NCI-H2029 treated with DMSO at 0.1 percent for 48 hours (cell line): ENCODE data around the gene EFCAB5.
"Not testable (repeated sequence)": the region's sequence is repeated elsewhere in the genome, so short reads cannot be mapped to it uniquely, and the experiment has no call there.

Experiments used
- DNase-seq: peaks from one replicate; lab custom pipeline; 2025; lab: John Stamatoyannopoulos, UW

The EFCAB5 gene

DNA sequence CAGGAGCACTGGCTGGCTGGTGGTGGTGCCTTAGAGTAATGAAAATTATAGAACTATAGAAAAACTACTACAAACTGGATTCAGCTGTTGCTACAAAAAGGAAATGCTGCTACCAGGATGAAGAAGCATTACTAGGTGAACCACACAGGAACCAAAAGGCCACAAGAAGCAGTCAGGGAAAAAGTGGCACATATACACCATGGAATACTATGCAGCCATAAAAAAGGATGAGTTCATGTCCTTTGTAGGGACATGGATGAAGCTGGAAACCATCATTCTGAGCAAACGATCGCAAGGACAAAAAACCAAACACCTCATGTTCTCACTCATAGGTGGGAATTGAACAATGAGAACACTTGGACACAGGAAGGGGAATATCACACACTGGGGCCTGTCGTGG, 5.5 kb upstream of the EFCAB5 start:
- not testable (repeated sequence) for DNase-seq

DNA sequence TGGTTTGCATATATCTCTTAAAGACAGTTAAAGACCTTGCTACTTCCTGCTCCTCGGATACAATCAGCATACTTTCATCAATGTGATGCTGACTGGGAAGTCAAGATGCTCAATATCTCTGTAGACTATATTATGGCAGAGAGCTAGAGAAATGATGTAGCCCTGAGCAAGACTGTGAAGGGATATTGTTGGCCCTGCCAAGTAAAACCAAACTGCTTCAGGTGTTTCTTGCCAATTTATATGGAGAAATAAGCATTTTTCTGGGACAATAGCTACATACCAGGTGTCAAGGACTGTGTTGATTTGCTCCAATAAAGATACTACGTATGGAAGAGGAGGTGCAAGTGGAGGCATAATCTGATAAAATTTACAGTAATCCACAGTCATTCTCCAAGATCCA, 4.7 kb upstream of the EFCAB5 start:
- no peak for DNase-seq

DNA sequence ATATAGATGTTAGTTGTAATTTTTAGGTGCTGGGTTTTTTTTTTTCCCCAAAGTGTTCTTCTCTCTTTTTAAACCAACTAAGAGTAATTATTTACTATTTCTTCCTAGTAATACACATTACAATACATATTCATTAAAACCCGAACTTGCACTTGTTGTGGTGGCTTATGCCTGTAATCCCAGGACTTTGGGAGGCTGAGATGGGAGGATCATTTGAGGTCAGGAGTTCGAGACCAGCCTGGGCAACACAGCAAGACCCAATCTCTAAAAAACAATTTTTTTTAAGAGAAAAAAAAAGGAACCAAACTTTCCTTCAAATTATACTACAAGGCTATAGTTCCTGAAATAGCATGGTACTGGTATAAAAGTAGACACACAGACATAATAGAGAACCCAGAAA, 3.8 kb downstream of the EFCAB5 start:
- DNase-seq: no peak

GRCh38 chr17:29948448-29949215, 7.2 kb downstream of the EFCAB5 start:
- DNase-seq: no peak

DNA sequence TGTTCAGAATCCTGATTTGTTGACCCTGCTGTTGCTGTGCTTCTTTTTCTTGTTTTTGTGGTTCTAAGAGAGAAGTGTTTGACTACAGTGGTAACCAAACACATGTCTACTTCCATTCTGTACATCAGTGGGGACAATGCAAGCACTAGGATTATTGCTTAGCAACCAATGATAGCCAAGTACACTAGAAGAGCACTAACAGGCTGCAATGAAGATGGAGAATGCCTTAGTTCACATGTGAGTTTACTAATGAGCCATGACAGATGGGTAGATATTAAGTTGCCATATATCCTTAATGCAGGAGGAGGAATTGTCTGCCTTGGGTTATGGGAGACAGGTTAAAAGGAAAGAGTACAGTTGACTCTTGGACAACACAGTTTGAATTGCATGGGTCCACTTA, 8.3 kb downstream of the EFCAB5 start:
- DNase-seq: peak; percentile 48

GRCh38 chr17:29954405-29954804, 13.0 kb downstream of the EFCAB5 start:
- DNase-seq: no peak

- DNase-seq: no peak
Observed at GRCh38 chr17:29956225-29956624, 14.8 kb downstream of the EFCAB5 start.

- DNase-seq: not testable (repeated sequence)
Observed at GRCh38 chr17:29957488-29957887, 16.1 kb downstream of the EFCAB5 start.

- DNase-seq: peak; percentile 52
Observed at GRCh38 chr17:29958947-29959657, 17.7 kb downstream of the EFCAB5 start.

- no peak for DNase-seq
Observed at GRCh38 chr17:29959658-29960337, 18.4 kb downstream of the EFCAB5 start.

GRCh38 chr17:29962656-29963055, 21.2 kb downstream of the EFCAB5 start:
- no peak for DNase-seq

DNA sequence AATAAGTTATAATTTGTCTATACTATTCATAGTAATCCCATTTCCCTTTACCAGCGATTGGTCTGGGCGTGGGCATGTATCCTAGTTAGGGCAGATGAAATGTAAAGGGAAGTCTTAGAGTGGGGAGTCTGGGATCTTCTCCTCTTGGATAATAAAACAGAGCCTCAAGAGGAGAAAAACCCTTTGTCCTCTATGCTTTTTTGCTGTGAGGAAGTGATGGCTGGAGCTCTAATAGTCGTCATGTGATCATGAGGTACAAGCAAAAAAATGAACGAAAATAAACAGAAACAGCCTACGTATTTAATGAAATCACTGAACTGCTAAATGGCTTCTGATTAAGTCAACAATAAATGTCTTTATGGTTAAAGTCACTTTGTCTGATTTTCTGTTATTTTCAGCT, 26.8 kb downstream of the EFCAB5 start:
- no peak for DNase-seq

DNA sequence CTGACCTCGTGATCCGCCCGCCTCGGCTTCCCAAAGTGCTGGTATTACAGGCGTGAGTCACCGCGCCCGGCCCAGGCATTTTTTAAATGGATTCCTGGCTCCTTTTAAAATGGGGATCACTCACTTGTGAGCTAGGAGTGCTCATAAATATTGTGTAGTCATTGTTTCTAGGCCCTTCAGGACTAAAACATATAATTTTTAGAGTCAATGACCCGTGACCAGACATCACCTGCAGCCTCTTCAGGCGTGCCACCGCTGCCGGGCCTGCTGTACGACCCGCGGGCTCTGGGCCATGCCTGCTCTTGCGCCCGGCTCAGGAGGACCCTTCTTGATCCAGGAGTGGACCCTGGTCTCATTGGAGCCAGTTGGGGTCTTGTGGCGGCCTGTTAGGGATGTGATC, 30.8 kb downstream of the EFCAB5 start:
- peak; percentile 74 for DNase-seq

DNA sequence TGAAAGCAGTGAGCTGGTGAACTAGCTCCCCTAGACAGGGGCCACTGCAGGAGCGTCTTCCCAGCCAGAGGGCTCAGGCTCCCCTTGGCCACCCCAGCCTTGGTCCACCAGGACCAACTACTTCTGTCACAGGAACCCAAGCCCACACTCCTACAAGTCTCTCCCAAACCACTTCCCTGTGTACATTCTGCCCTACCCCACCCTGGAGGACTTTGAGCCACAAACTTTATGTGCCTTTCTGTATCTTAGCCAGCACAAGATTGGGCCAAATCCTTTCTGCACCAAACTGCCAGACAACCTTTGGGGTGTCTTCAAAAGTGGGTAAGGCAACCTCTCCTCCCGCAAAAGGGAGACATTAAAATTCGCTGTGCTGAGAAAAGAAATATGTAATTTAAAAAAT, 31.6 kb downstream of the EFCAB5 start:
- DNase-seq: no peak

GRCh38 chr17:29977836-29978235, 36.4 kb downstream of the EFCAB5 start:
- no peak for DNase-seq

GRCh38 chr17:29980261-29980660, 38.8 kb downstream of the EFCAB5 start:
- no peak for DNase-seq

DNA sequence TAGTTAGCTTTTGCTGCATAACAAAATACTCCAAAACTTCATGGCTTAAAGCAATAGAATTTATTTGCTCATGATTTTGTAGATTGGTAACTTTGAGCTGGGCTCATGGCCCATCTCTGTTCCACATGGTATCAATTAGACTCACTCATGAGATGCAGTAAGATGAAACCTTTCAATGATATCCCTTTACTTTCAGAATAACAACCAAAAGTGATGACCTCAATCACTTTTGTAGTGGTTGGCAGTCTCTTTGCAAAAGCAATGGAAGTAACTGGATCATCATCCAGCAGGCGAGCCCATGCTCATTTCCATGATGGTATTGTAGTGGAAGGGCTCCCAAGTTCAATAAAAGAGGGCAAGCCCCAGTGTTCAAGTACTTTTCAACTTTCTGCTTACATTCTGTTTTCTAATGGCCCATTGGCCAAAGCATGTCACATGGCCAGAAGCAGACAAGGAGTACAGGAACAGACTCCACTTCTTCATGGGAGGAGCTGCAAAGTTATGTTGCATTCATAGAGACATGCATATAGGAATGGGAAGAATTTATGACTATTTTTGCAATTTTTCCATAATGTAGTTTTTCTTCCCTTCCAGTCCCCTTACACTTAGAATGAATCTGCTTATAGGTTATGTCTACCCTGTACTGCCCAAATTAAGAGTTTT, 41.7 kb downstream of the EFCAB5 start:
- no peak for DNase-seq

DNA sequence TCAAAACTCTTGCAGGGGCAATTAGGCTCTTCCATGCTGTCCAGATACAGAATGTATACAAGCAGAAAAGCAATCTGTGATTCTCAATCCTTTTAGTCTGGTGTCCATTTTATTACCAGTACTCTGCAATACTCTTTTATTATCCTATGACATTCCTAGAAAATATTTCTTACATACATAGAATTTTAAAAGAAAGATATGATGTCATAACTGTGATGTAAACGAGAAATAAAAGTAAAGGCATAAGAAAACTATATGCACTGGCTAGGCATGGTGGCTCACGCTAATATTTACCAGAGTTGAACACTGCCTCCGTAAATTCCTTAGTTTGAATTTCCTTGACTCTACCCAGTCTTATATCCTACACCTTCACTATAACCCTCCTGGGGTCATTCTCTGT, 55.0 kb downstream of the EFCAB5 start:
- DNase-seq: no peak

GRCh38 chr17:30000001-30000754, 58.7 kb downstream of the EFCAB5 start:
- DNase-seq: no peak

DNA sequence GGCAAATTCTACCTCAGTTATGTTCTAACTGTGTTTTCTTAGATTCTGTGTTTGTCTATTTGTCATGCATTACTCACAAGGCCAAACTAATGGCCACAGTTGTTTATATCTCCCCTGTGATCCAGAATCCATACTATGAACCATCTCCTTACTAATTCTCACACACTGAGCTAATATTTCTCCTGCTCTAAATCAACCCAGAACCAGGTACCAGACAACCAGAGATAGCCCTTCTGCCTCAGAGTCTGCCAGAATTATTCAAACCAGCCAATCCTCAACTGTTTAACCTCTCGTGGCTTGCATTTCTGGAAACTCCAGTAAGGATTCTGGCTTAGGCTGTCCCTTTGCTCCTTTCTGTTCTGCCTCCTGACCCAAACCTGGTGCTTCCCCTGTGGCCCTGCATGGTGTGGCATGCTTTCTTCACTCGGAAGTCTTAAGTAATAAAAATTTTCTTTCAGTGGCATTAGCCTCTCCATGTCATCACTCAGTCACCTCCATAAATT, 59.4 kb downstream of the EFCAB5 start:
- DNase-seq: no peak

DNA sequence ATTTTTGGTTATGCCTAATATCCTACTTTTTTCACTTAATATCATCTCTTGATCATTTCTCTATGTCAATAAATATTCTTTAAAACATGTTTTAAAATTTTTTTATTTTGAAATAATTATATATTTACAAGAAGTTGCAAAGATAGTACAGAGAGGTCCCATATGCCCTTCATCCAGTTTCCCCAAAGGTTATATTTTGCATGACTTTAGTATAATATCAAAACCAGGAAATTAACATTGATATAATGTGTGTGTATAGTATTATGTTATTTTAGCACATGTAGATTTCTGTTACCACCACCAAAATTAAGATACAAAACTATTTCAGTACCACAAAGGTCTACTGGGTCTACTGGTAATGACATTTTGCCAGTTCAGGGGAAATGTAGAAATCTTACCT, 60.7 kb downstream of the EFCAB5 start:
- no peak for DNase-seq
